Upper lobe of left lung (tissue), 6 donors: Measurements from ENCODE around the gene CFLAR. TPM values are rescaled to one million over a fixed set of nuclear protein-coding genes. Genes with fewer than 3 reads are reported as not detected.
A peak's percentile ranks its signal among the peaks of the same experiment; 100 is the strongest.

Experiments
- ATAC-seq, 2 donors: fragments of 200-7000 bp; cut with Tn5 transposase; one replicate each; pipeline ENCODE4 v1.9.1; 2022; ENCODE audit warnings: mild to moderate bottlenecking in 2 of 2, moderate library complexity in 2 of 2; ENCODE audit not compliant: low FRiP score in 2 of 2
- DNase-seq, 2 donors: peaks; one replicate each; pipeline ENCODE4 v3.0.0-alpha.2; 2019 to 2020
- H3K27ac ChIP-seq, 4 donors: fragments of 200-600 bp; sonication (generic); one replicate each; pipeline ENCODE4 v1.5.1; 2016 to 2019
- H3K27me3 ChIP-seq, 4 donors: fragments of 200-600 bp; sonication (generic); one replicate each; pipeline ENCODE4 v1.5.1; 2017 to 2019
- H3K36me3 ChIP-seq, 4 donors: fragments of 200-600 bp; sonication (generic); one replicate each; pipeline ENCODE4 v1.5.1; 2016 to 2019
- H3K4me1 ChIP-seq, 4 donors: fragments of 200-600 bp; sonication (generic); one replicate each; pipeline ENCODE4 v1.5.1; 2018 to 2019
- H3K4me3 ChIP-seq, 4 donors: fragments of 200-600 bp; sonication (generic); one replicate each; pipeline ENCODE4 v1.5.1; 2017 to 2019; ENCODE audit warnings: mild to moderate bottlenecking in 2 of 4, moderate library complexity in 1 of 4
- H3K9me3 ChIP-seq, 4 donors: fragments of 200-600 bp; sonication (generic); one replicate each; pipeline ENCODE4 v1.5.1; 2018 to 2019
- EP300 ChIP-seq, 4 donors: sonication (generic); formaldehyde crosslinking; IDR thresholded peaks; one replicate each; pipeline ENCODE4 v1.5.1; 2017; ENCODE audit warnings: antibody characterized with exemption in 4 of 4, control low read depth in 2 of 4
- POLR2A ChIP-seq, 4 donors: fragments of 450-650 bp; IDR thresholded peaks; one replicate each; pipeline ENCODE4 v1.5.1; 2016 to 2017; ENCODE audit warnings: antibody characterized with exemption in 4 of 4, mild to moderate bottlenecking in 2 of 4
- POLR2AphosphoS5 ChIP-seq, 2 donors: sonication (generic); formaldehyde crosslinking; IDR thresholded peaks; one replicate each; pipeline ENCODE4 v1.5.1; 2017; ENCODE audit warnings: antibody characterized with exemption in 2 of 2
- WGBS, 2 donors: methylation state at CpG; one replicate each; pipeline ENCODE4 v1.1.5; 2017 to 2018; 5-methylcytosine and 5-hydroxymethylcytosine counted together
- total RNA-seq, 6 donors: library from RNA; depleted of rRNA in 4 of 6; stranded (reverse); fragments of >200 nt in 4 of 6; gene quantifications; one replicate each; pipeline versions ENCODE4 v1.1.0 to v1.2.1, GENCODE V29; 2016 to 2021
- TF ChIP-seq, protein P1 (sequence below), 6 experiments: fragments of 450-650 bp in 4 of 6; fragments of 200-600 bp in 2 of 6; sonication (generic) in 2 of 6; IDR thresholded peaks; one replicate each; pipeline ENCODE4 v1.5.1; 2016 to 2019; ENCODE audit warnings: antibody characterized with exemption in 6 of 6
- donor health status: DM: no; HTN: no; CAD: no; lungs with moderate emphysema.
- donor health status: DM: no; HTN: yes; CAD: no; lungs with severe emphysema.

CFLAR gene
- total RNA-seq, 6 donors from 2014 or later = 263 to 1,189 (median 435) TPM

GRCh38 chr2:201195331-201195730, 79.4 kb downstream of the CFLAR start:
- peaks cover 12 to 32% (median 27%) of the 10 kb centered on the region in 4 donors for H3K4me1 ChIP-seq
- H3K27me3 ChIP-seq = no peaks in the 10 kb centered on the region
- peaks cover 3 to 70% (median 24%) of the 10 kb centered on the region in 4 donors for H3K36me3 ChIP-seq
- ATAC-seq = no peak
- no peak for DNase-seq
- peak overlapping the region in 2 of 4 donors; percentile 0 to 3 for H3K27ac ChIP-seq
- no peaks in the 10 kb centered on the region for H3K9me3 ChIP-seq
- WGBS, 2 donors = 96% methylated on average over 3 of the region's 3 CpGs
- TF ChIP-seq POLR2AphosphoS5 (IDR thresholded peaks at IDR 0.05) (no peak), POLR2A (IDR thresholded peaks at IDR 0.05) (no peak), EP300 (IDR thresholded peaks at IDR 0.05) (no peak)
- TF ChIP-seq, protein P1, sequence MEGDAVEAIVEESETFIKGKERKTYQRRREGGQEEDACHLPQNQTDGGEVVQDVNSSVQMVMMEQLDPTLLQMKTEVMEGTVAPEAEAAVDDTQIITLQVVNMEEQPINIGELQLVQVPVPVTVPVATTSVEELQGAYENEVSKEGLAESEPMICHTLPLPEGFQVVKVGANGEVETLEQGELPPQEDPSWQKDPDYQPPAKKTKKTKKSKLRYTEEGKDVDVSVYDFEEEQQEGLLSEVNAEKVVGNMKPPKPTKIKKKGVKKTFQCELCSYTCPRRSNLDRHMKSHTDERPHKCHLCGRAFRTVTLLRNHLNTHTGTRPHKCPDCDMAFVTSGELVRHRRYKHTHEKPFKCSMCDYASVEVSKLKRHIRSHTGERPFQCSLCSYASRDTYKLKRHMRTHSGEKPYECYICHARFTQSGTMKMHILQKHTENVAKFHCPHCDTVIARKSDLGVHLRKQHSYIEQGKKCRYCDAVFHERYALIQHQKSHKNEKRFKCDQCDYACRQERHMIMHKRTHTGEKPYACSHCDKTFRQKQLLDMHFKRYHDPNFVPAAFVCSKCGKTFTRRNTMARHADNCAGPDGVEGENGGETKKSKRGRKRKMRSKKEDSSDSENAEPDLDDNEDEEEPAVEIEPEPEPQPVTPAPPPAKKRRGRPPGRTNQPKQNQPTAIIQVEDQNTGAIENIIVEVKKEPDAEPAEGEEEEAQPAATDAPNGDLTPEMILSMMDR (IDR thresholded peaks at IDR 0.05) = no peak
- no peak overlapping the region for H3K4me3 ChIP-seq

- TF ChIP-seq EP300 (IDR thresholded peaks at IDR 0.05) (no peak), POLR2AphosphoS5 (IDR thresholded peaks at IDR 0.05) (no peak), POLR2A (IDR thresholded peaks at IDR 0.05) (no peak)
- TF ChIP-seq, protein P1 (IDR thresholded peaks at IDR 0.05) = no peak
- Histone ChIP-seq H3K9me3 (no peaks in the 10 kb centered on the region), H3K4me3 (no peak overlapping the region), H3K27ac (peak overlapping the region in 1 of 4 donors; percentile 3), H3K4me1 (peaks cover 5 to 25% (median 22%) of the 10 kb centered on the region in 4 donors), H3K36me3 (peaks cover 3 to 71% (median 26%) of the 10 kb centered on the region in 4 donors), H3K27me3 (no peaks in the 10 kb centered on the region)
- WGBS, 2 donors = 82 to 85% methylated on average over 3 of the region's 3 CpGs
- no peak for DNase-seq
- no peak for ATAC-seq
These were observed 80.0 kb downstream of the CFLAR start for GRCh38 chr2:201196003-201196402.

DNA sequence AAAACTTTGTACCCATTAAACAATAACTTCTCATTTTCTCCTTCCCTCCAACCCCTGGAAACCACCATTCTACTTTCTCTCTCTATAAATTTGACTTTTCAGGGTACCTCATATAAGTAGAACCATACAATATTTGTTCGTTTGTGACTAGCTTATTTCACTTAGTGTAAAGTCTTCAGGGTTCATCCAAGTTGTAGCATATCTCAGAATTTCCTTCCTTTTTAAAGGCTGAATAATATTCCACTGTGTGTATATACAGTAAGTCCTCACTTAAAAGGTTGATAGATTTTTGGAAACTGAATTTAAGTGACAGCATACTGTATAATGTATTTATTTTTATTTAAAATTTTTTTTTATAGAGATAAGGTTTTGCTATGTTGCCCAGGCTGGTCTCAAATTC, 80.8 kb downstream of the CFLAR start:
- Histone ChIP-seq H3K27ac (no peak overlapping the region), H3K36me3 (peaks cover 3 to 72% (median 26%) of the 10 kb centered on the region in 4 donors), H3K4me3 (no peak overlapping the region), H3K27me3 (no peaks in the 10 kb centered on the region), H3K4me1 (peaks cover 0 to 20% (median 14%) of the 10 kb centered on the region in 4 donors), H3K9me3 (no peaks in the 10 kb centered on the region)
- DNase-seq (no peak), ATAC-seq (no peak)
- WGBS, 2 donors = 91 to 94% methylated on average over 1 of the region's 1 CpG
- TF ChIP-seq EP300 (IDR thresholded peaks at IDR 0.05) = no peak

DNA sequence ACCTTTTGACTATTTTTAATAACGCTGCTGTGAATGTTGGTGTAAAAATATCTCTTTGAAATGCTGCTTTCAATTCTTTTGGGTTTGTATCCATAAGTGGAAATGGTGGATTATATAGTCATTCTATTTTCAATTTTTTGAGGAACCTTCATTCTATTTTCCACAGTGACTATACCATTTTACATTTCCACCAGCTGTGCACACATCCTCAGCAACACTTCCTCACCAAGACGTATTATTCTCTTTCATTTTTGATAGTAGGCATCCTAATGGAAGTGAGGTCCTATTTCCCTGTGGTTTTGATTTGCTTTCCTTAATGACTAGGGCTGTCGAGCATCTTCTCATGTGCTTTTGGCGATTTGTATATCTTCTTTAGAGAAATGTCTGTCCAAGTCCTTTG, 81.8 kb downstream of the CFLAR start:
- Histone ChIP-seq H3K9me3 (no peaks in the 10 kb centered on the region), H3K4me1 (peaks cover 0 to 10% (median 7%) of the 10 kb centered on the region in 4 donors), H3K4me3 (no peak overlapping the region), H3K36me3 (peaks cover 3 to 75% (median 25%) of the 10 kb centered on the region in 4 donors), H3K27me3 (no peaks in the 10 kb centered on the region), H3K27ac (no peak overlapping the region)
- no peak for ATAC-seq
- no peak for TF ChIP-seq EP300 (IDR thresholded peaks at IDR 0.05)
- TF ChIP-seq, protein P1 (IDR thresholded peaks at IDR 0.05) = no peak
- TF ChIP-seq POLR2AphosphoS5 (IDR thresholded peaks at IDR 0.05) = no peak
- TF ChIP-seq POLR2A (IDR thresholded peaks at IDR 0.05) = no peak
- 69 to 74% methylated on average over 4 of the region's 4 CpGs for WGBS, 2 donors
- no peak for DNase-seq

DNA sequence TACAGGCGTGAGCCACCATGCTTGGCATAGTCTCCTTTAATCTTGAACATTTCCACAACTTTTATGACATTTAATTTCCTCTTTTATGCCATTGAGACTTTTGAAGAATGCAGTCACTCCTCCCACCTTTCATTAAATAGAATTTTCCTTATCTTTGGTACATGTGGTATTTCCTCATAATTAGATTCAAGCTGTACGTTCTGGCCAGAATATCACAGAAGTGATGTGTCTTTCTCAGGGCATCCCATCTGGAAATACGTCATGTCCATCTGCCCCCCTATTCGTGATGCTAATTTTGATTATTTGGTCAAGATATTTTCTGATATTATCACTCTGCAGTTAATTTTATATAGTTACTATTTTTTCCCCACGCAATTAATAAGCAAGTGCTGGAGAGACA, 83.9 kb downstream of the CFLAR start:
- ATAC-seq (no peak), DNase-seq (no peak)
- Histone ChIP-seq H3K4me1 (peaks cover 0 to 6% (median 0%) of the 10 kb centered on the region in 4 donors), H3K4me3 (no peak overlapping the region), H3K36me3 (peaks cover 0 to 62% (median 19%) of the 10 kb centered on the region in 4 donors), H3K9me3 (no peaks in the 10 kb centered on the region), H3K27ac (no peak overlapping the region), H3K27me3 (no peaks in the 10 kb centered on the region)
- WGBS, 2 donors = 78 to 89% methylated on average over 5 of the region's 5 CpGs
- TF ChIP-seq POLR2A (IDR thresholded peaks at IDR 0.05) = no peak
- no peak for TF ChIP-seq EP300 (IDR thresholded peaks at IDR 0.05)
- TF ChIP-seq, protein P1 (IDR thresholded peaks at IDR 0.05) = no peak
- TF ChIP-seq POLR2AphosphoS5 (IDR thresholded peaks at IDR 0.05) = no peak
